BLaER1 treated with 17β-estradiol and CSF1 and Interleukin-3, amounts not matched to agents 10 nM and 100 nM (cell line): ENCODE data around the gene KLF9.
"Not testable (repeated sequence)": the region's sequence is repeated elsewhere in the genome, so short reads cannot be mapped to it uniquely, and the experiment has no call there.

Source experiments
- H3K27ac ChIP-seq, 11 experiments: shearing (Covaris generic); formaldehyde crosslinking; 2 replicates each; pipeline ENCODE4 v1.8.1; 2022
- H3K27me3 ChIP-seq, 11 experiments: shearing (Covaris generic); formaldehyde crosslinking; 2 replicates each; pipeline ENCODE4 v1.8.1; 2022
- H3K36me3 ChIP-seq, 11 experiments: shearing (Covaris generic); formaldehyde crosslinking; 2 replicates each; pipeline ENCODE4 v1.8.1; 2022
- H3K4me1 ChIP-seq, 10 experiments: shearing (Covaris generic); formaldehyde crosslinking; 2 replicates each; pipeline ENCODE4 v1.8.1; 2022
- H3K4me2 ChIP-seq, 11 experiments: shearing (Covaris generic); formaldehyde crosslinking; 2 replicates each; pipeline ENCODE4 v1.8.1; 2022
- H3K4me3 ChIP-seq, 10 experiments: shearing (Covaris generic); formaldehyde crosslinking; 2 replicates each; pipeline ENCODE4 v1.8.1; 2022
- H3K9ac ChIP-seq, 11 experiments: shearing (Covaris generic); formaldehyde crosslinking; 2 replicates each; pipeline ENCODE4 v1.8.1; 2022
- H3K9me3 ChIP-seq, 11 experiments: shearing (Covaris generic); formaldehyde crosslinking; replicated peaks in 1 of 11; 2 replicates each; pipeline ENCODE4 v1.8.1; 2022
- H4K20me1 ChIP-seq, 11 experiments: shearing (Covaris generic); formaldehyde crosslinking; 2 replicates each; pipeline ENCODE4 v1.8.1; 2022
- Cebpa-rat ChIP-seq, 11 experiments: shearing (Covaris generic); IDR thresholded peaks; 2 replicates each; pipeline ENCODE4 v1.8.1; 2022

KLF9 gene

DNA sequence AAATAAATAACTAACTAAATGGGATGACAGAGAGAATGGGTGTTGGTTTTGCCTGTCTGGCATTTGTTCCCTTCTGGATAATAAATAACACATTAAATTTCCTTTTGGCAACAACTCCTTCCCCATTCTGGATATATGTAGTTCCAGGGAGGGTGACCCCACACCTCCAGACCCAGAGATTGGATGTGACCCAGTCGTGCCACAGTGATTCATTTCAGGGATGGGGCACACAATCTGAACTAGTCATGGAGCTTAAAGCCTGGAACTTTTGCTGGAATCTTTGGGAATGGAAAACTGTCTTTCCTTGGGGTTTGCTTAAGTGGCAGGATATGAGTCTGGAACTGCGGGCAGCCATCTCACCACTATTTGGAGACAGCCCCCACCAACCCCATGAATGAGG, 11.3 kb downstream of the KLF9 start:
- H3K36me3 ChIP-seq, result 0 out of 22 replicates have a peak, but pooled peaks cover 0 to 4% (median 0%) of the 10 kb centered on the region in 11 experiments
- no peaks in the 10 kb centered on the region for H3K9me3 ChIP-seq
- H3K27me3 ChIP-seq, result no peaks in the 10 kb centered on the region
- no peak for TF ChIP-seq Cebpa-rat (IDR thresholded peaks at IDR 0.05)
- H3K4me2 ChIP-seq, result peak overlapping the region in 1 of 11 experiments; percentile 28; a peak in 1 of 22 replicates
- H3K9ac ChIP-seq, result no peak overlapping the region
- H3K27ac ChIP-seq, result no peak overlapping the region
- H4K20me1 ChIP-seq, result peaks cover 26 to 99% (median 40%) of the 10 kb centered on the region in 11 experiments; a peak in 19 of 22 replicates
- H3K4me1 ChIP-seq, result peaks cover 39 to 82% (median 51%) of the 10 kb centered on the region in 10 experiments
- no peak overlapping the region for H3K4me3 ChIP-seq

DNA sequence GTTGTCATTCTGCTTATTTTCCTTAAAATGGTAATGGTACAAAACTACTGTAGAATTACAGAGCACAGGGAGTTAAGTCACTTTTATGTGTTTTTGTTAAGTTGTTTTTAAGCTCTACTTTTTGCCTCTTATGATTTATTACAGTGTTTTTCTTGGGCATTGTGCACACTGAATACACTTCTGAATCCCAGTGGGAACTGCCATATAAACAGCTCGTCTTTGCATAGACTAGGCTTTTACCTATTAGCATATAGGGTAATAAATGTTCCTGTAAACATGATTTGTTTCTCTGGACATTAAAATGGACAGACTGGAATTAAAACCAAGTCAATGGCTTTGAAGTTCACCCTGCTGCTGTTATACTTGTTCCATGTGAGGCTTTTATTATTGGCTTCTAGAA, 12.2 kb downstream of the KLF9 start:
- Histone ChIP-seq H3K4me1 (peaks cover 38 to 82% (median 50%) of the 10 kb centered on the region in 10 experiments), H3K9me3 (no peaks in the 10 kb centered on the region), H3K4me3 (no peak overlapping the region), H3K36me3 (no peaks in the 10 kb centered on the region), H3K27ac (no peak overlapping the region), H3K4me2 (no peak overlapping the region), H3K9ac (no peak overlapping the region), H4K20me1 (peaks cover 34 to 99% (median 49%) of the 10 kb centered on the region in 11 experiments; a peak in 19 of 22 replicates), H3K27me3 (no peaks in the 10 kb centered on the region)
- TF ChIP-seq Cebpa-rat (IDR thresholded peaks at IDR 0.05), result no peak

DNA sequence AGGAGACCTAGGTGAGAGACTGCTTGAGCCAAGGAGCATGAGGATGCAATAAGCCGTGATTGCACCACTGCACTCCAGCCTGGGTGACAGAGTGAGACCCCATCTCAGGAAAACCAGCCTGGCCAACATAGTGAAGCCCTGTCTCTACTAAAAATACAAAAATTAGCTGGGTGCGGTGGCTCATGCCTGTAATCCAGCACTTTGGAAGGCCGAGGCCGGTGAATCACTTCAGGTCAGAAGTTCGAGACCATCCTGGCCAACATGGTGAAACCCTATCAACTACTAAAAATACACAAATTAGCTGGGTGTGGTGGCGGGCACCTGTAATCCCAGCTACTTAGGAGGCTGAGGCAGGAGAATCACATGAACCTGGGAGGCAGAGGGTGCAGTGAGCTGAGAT, 13.2 kb downstream of the KLF9 start:
- H3K4me1 ChIP-seq, result peaks cover 28 to 78% (median 44%) of the 10 kb centered on the region in 10 experiments
- H3K9me3 ChIP-seq, result not testable (repeated sequence)
- peaks cover 34 to 99% (median 58%) of the 10 kb centered on the region in 11 experiments; a peak in 19 of 22 replicates for H4K20me1 ChIP-seq

DNA sequence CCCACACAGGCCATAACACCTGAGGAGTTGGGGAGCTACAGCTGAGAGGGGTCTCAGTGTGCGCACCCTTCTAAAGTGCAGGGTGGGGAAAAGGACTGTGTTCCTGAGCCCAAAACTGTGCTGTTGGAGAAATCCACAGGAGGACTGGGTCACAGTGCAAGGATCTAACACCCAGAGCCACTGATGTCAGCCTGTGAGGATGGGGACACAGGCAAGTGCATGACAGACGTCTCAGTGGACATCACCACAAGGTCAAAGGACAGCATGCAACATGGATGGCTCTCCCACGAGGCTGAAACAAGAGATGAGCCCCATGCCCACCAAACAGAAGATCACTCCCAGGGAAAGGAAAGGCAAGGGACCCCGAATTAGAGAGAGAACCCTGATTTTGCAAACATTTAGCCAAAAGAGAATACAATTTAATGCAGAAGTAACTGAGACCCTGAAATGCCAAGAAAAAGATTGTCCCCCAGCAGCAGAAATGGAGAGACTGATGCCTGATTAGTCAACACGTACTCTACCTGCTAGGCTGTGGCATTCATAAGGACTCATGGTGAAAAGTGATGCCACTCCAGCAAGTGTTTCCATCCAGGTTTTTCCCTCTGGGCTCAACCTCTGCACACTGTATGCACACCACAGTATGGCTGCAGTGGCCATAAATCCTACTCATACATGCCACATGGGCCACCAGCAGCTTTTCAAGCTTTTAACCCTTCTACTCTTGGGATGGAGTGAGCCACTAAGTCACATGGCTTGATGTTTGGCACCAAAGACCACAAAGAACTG, 14.2 kb downstream of the KLF9 start:
- peaks cover 19 to 69% (median 34%) of the 10 kb centered on the region in 10 experiments; a peak in 19 of 20 replicates for H3K4me1 ChIP-seq

More for the DNA sequence above, 13.2 kb downstream of the KLF9 start:
- H3K4me3 ChIP-seq, H3K36me3 ChIP-seq, H3K9ac ChIP-seq, H3K27me3 ChIP-seq, H3K27ac ChIP-seq, H3K4me2 ChIP-seq: not testable (repeated sequence)

DNA sequence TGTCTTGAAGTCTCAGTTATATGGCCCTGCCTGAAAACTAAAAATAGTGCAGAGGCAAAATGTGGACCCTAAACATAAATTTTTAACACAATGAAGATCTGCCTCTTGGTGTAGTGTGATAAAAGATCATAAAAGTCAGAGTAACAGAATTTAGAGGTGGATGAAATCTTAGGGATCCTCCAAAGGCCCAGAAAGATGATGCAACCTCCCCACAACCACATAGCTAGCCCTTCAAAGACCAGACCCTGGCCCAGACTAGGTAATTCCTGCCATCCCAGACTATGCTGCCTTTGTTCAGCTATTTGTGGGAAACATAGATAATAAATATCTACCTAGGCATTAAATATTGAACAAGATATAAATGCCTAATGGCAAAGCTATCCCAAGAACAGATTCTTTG, 15.3 kb downstream of the KLF9 start:
- no peaks in the 10 kb centered on the region for H3K36me3 ChIP-seq
- no peak overlapping the region for H3K27ac ChIP-seq
- H3K4me1 ChIP-seq, result peaks cover 19 to 57% (median 29%) of the 10 kb centered on the region in 10 experiments; a peak in 18 of 20 replicates
- TF ChIP-seq Cebpa-rat (IDR thresholded peaks at IDR 0.05), result no peak
- H3K27me3 ChIP-seq, result no peaks in the 10 kb centered on the region
- H3K4me2 ChIP-seq, result peak overlapping the region in 6 of 11 experiments; percentile 13 to 62 (median 52); a peak in 11 of 22 replicates
- H3K9ac ChIP-seq, result no peak overlapping the region
- no peak overlapping the region for H3K4me3 ChIP-seq
- peaks cover 46 to 99% (median 79%) of the 10 kb centered on the region in 11 experiments; a peak in 19 of 22 replicates for H4K20me1 ChIP-seq
- no peaks in the 10 kb centered on the region for H3K9me3 ChIP-seq

More for the DNA sequence above, 14.2 kb downstream of the KLF9 start:
- Histone ChIP-seq H3K4me3 (no peak overlapping the region), H3K27ac (no peak overlapping the region), H3K36me3 (no peaks in the 10 kb centered on the region), H3K4me2 (peak overlapping the region in 2 of 11 experiments; percentile 2 to 22; a peak in 2 of 22 replicates), H3K27me3 (no peaks in the 10 kb centered on the region), H3K9me3 (no peaks in the 10 kb centered on the region), H3K9ac (no peak overlapping the region), H4K20me1 (peaks cover 40 to 99% (median 68%) of the 10 kb centered on the region in 11 experiments; a peak in 19 of 22 replicates)
- TF ChIP-seq Cebpa-rat (IDR thresholded peaks at IDR 0.05), result no peak

DNA sequence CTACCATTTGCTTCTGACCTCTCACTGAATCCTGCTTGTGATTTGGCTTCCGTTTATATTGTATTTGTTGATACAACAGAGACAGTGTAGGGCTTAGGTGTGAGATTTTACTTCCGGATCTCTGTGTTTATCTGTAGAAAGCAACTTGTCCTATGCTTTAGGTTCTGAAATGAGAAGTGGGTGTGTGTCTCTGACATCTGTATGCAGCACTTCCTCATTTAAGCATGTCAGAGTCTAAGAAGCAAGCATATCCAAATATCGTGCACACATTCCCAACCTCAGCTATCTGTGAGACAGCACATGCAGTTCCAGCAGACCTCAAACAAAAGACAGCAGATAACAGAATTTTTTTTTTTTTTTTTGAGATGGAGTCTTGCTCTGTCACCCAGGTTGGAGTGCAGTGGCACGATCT, 16.3 kb downstream of the KLF9 start:
- Histone ChIP-seq H3K36me3 (no peaks in the 10 kb centered on the region), H3K4me2 (peak overlapping the region in 10 of 11 experiments; percentile 3 to 62 (median 44); a peak in 17 of 22 replicates), H3K27me3 (no peaks in the 10 kb centered on the region), H3K9ac (no peak overlapping the region), H3K4me3 (no peak overlapping the region), H3K9me3 (no peaks in the 10 kb centered on the region), H3K27ac (peak overlapping the region in 1 of 11 experiments; percentile 13; a peak in 1 of 22 replicates), H3K4me1 (peaks cover 19 to 52% (median 31%) of the 10 kb centered on the region in 10 experiments; a peak in 18 of 20 replicates), H4K20me1 (peaks cover 54 to 99% (median 85%) of the 10 kb centered on the region in 11 experiments; a peak in 21 of 22 replicates)
- no peak for TF ChIP-seq Cebpa-rat (IDR thresholded peaks at IDR 0.05)

DNA sequence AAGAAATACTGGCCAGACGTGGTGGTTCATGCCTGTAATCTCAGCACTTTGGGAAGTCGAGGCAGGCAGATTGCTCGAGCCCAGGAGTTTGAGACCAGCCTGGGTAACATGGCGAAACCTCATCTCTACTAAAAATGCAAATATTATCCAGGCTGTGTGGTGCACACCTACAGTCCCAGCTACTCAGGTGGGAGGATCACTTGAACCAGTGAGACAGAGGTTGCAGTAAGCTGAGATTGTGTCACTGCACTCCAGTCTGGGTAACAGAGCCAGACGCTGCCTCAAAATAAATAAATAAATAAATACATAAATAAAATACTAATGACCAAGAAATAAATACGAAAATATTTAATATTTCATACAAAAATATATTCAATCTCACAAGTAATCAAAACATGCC, 18.8 kb downstream of the KLF9 start:
- Histone ChIP-seq H4K20me1 (peaks cover 72 to 100% (median 98%) of the 10 kb centered on the region in 11 experiments; a peak in 21 of 22 replicates), H3K27ac (no peak overlapping the region), H3K4me1 (peaks cover 29 to 68% (median 36%) of the 10 kb centered on the region in 10 experiments; a peak in 18 of 20 replicates), H3K9ac (no peak overlapping the region), H3K9me3 (no peaks in the 10 kb centered on the region), H3K27me3 (no peaks in the 10 kb centered on the region), H3K4me2 (no peak overlapping the region), H3K36me3 (no peaks in the 10 kb centered on the region), H3K4me3 (no peak overlapping the region)
- no peak for TF ChIP-seq Cebpa-rat (IDR thresholded peaks at IDR 0.05)

DNA sequence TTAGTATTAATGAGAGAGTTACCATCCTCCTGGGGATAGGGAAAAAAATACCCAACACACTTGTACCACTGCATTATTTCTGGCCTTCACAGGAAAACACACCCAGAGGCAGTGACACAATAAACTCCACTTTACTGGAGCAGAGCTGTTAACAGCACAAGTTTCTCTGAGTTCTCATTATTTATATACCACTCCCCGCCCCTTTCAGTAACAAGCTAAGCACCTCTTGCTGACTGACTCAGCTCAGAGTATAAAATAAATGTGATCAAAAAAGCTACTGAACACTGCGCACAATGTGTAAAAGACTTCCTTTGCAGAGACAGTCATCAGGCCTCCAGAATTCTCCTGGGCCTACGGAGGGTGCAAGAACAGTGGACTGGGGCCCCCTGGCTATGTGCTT, 21.6 kb downstream of the KLF9 start:
- no peak overlapping the region for H3K27ac ChIP-seq
- peaks cover 0 to 7% (median 3%) of the 10 kb centered on the region in 11 experiments; a peak in 12 of 22 replicates for H3K36me3 ChIP-seq
- no peak overlapping the region for H3K4me3 ChIP-seq
- H3K4me1 ChIP-seq, result peaks cover 13 to 44% (median 17%) of the 10 kb centered on the region in 10 experiments; a peak in 15 of 20 replicates
- H4K20me1 ChIP-seq, result peaks cover 74 to 100% (median 99%) of the 10 kb centered on the region in 11 experiments
- TF ChIP-seq Cebpa-rat (IDR thresholded peaks at IDR 0.05), result no peak
- H3K4me2 ChIP-seq, result peak overlapping the region in 3 of 11 experiments; percentile 4 to 41 (median 11); a peak in 4 of 22 replicates
- no peaks in the 10 kb centered on the region for H3K9me3 ChIP-seq
- H3K9ac ChIP-seq, result no peak overlapping the region
- no peaks in the 10 kb centered on the region for H3K27me3 ChIP-seq

DNA sequence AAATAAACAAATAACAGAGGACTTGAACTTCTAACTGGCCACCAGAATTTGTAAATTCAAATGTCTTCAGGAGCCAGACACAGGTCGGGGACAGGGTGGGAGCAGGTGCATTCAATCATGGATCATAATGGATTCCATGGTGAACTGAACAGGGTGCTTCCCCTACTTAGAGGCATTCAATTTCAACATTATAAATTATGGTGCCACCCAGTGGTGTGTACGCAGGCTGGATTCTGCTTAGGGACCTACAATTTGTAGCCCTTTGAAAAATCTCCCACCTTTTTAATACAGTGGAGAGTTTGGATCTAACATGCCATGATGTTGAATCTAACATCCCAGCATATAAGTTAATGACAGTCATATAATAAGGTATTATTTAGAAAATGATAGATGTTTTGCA, 22.3 kb downstream of the KLF9 start:
- Histone ChIP-seq H3K27ac (no peak overlapping the region), H3K4me2 (peak overlapping the region in 1 of 11 experiments; percentile 41; a peak in 1 of 22 replicates), H3K9ac (no peak overlapping the region), H3K36me3 (peaks cover 4 to 12% (median 8%) of the 10 kb centered on the region in 11 experiments; a peak in 16 of 22 replicates), H4K20me1 (peaks cover 74 to 99% (median 96%) of the 10 kb centered on the region in 11 experiments), H3K9me3 (no peaks in the 10 kb centered on the region), H3K4me3 (no peak overlapping the region), H3K27me3 (no peaks in the 10 kb centered on the region), H3K4me1 (peaks cover 8 to 37% (median 12%) of the 10 kb centered on the region in 10 experiments; a peak in 15 of 20 replicates)
- no peak for TF ChIP-seq Cebpa-rat (IDR thresholded peaks at IDR 0.05)
